Kidney glomerular epithelial cell (primary cell): Measurements from ENCODE around the gene MS4A14.
"Not testable (repeated sequence)": the region's sequence is repeated elsewhere in the genome, so short reads cannot be mapped to it uniquely, and the experiment has no call there.

Experiments used
- DNase-seq: peaks from one replicate; lab custom pipeline; 2025; lab: John Stamatoyannopoulos, UW

MS4A14 gene

DNA sequence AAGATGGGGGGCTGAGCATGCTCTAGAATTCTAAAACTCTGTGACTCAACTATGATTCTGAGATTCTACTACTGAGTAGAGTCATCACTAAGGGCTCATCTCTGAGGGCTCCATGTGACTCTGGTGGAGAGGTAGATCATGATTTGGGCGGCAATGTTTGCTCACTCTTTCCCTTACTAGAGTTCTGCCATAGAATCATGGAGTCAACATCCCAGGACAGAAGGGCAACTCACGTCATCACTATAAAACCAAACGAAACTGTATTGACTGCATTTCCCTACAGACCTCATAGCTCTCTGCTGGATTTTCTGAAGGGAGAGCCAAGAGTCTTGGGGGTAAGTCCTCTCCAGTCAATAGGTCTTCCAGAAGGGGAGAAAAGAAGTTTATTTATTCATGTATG is at the start of gene MS4A14:
MS4A14 (plus strand) TSS at position 78 of the 400 bp plus-strand sequence; CDS start at position 198, 120 bp downstream.
- DNase-seq = no peak

GRCh38 chr11:60347084-60347797 is 49.0 kb upstream of the MS4A14 start:
- DNase-seq = no peak

- no peak for DNase-seq
Measured at GRCh38 chr11:60348116-60348515, 48.1 kb upstream of the MS4A14 start.

GRCh38 chr11:60349990-60350389 is 46.3 kb upstream of the MS4A14 start:
- no peak for DNase-seq

DNA sequence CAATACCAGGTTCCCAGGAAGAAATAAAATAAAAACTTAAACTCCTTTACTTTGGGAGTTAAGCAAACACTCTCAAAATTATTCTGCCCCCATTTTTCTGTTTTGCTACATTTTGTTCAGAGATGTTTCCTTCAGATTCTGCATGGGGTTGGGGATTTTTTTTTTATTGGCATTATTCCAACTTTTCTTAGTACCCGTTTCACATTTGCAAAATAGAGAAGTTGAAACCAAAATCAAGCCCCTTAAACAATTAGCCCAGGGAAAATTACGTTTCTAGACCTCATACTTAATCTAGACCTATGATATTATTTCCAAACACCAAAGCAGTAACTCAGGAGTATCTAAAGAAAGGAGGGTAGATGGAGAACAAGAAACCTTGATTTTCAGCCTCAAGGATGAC is 38.5 kb upstream of the MS4A14 start:
- no peak for DNase-seq

DNA sequence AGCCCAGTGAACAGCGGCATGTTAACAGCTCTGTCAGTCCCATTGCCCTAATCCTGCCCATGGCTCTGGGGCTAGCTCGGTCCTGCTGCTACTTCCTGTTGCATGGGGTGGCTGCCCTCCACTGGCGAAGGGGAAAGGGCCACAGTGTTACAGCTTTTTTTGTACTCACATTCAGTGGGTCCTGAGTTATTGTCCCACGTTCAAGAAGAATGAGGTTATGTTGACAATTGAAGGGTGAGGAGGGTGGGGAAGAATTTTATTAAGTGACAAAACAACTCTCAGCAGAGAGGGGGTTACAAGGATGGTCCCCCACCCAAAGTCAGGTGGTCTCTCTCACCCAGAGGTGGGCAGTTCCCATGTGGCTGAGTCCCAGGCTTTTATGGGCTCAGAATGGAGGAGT is 35.6 kb upstream of the MS4A14 start:
- no peak for DNase-seq

DNA sequence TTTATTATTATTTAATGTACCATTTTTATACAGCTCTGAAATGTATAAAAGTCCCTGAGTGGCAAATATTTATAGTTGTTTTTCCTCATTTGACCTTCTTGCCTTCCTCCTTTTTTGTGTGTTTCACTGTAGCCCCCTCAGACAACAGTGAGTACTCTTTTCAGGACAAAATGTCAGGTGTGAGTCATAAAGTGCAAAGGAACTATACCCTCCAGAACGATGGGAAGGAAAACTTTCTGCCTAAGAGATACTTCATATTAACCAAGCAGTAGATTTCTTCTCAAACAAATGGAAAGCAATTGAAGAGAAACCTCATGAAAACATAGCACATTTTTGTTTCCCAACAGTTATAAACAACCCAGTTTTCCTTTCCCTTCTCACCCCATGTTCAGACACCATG is 34.0 kb upstream of the MS4A14 start:
- no peak for DNase-seq

DNA sequence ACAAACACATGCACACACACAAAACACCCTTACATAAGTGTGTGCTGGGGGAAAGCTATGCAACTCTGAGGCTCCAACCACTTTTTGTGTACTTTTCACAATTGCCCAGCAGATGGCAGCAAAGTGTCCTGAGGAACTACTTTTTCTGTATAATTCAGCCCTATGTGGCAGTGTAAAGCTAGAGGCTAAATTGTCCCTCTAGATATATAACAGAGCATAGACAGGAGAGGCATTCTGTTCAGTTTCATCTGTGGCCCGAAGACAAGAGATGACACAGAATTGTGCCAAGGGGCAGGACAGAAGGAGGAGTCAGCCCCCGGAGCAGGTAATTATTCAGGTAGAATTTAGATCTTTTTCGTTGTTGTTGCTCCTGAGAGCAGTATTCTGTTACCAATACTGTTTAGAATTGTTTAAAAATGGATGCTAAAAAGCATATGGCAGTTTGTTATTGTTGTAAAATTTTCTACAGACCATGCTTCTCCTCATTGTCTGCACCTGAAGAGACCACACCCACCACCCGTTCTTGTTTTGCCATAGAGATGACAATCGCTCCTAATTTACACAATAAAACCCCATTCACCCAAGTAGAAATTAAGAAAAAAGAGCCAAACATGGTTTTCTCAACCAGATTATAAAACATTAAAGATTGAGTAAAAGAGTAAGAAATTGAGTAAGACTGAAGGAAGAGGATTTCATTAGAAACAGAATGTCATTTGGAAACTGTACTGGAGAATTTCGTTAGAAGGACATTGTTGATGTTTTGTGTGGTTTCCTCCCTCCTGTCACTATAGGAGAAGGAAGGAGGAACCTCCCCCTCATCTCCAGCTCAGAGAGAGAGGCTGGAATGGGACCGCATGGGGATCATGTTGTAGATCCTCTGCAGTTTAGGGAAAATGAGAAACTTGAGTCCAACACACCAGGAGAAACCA is 32.5 kb upstream of the MS4A14 start:
- peak; percentile 45 for DNase-seq

DNA sequence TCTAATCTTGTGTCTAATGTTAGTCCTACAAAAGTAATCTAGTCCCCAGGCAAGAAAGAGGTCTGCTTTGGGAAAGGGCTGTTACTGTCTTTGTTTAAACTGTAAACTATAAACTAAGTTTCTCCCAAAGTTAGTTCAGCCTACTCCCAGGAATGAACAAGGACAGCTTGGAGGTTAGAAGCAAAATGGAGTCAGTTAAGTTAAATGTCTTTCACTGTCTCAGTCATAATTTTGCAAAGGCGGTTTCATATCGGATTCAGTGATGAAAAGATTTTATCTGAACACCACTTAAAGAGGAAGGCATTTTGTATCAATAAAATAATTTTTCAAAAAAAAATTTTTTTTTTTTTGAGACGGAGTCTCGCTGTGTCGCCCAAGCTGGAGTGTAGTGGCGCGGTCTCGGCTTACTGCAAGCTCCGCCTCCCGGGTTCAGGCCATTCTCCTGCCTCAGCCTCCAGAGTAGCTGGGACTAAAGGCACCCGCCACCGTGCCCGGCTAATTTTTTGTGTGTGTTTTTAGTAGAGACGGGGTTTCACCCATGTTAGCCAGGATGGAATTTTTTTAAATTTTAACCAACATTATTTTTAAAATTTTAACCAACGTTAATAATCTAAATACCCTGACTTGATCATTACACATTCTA is 29.9 kb upstream of the MS4A14 start:
- DNase-seq = not testable (repeated sequence)

- no peak for DNase-seq
Measured at GRCh38 chr11:60367009-60367408, 29.2 kb upstream of the MS4A14 start.

GRCh38 chr11:60367896-60368295 is 28.4 kb upstream of the MS4A14 start:
- DNase-seq = no peak

DNA sequence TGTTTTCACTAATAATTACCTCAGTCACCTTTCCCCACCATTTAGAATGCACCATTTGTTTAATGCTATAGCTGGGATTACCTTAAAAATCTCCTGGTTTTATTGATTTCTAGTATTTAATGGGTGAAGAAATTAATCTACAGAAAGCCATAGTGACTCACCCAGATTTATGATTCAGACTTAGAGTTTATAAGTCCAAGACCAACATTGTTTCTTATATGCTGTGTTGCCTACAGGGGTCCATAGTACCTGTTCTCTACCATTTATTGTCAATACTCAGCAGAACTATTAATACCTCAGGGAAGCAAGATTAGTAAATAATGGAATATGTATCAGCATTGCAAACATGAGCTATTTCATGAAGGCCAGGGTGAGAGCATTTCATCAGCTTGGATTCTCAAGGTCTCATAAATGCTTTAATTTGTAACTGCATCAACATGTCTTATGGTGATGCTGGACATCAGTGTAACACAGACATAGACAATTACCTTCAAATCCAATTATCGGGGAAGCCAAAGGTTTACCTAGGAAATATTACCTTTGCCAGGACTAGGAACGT is 25.9 kb upstream of the MS4A14 start:
- no peak for DNase-seq

- no peak for DNase-seq
Measured at GRCh38 chr11:60370811-60371298, 25.4 kb upstream of the MS4A14 start.

DNA sequence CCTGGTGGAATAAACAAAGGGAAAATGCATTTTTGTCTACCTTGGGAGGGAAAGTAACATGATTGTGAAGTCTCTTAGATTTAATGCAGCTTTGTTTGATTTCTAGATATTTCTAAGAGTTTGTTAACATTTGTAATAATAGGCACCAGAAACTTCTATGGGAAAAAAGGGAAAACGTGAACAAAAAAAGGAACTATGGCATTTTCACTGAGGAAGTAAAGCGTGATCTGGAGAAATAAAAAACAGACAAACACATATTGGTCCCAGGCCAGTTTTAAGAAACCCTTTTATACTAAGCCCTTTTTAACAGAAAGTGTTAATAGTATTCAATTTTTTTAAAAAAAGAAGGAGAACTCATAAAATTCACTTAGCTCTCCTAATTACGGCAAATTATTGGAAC is 24.9 kb upstream of the MS4A14 start:
- no peak for DNase-seq

- no peak for DNase-seq
Measured at GRCh38 chr11:60371854-60372253, 24.4 kb upstream of the MS4A14 start.

GRCh38 chr11:60372767-60373166 is 23.5 kb upstream of the MS4A14 start:
- no peak for DNase-seq

GRCh38 chr11:60375316-60375715 is 20.9 kb upstream of the MS4A14 start:
- no peak for DNase-seq

DNA sequence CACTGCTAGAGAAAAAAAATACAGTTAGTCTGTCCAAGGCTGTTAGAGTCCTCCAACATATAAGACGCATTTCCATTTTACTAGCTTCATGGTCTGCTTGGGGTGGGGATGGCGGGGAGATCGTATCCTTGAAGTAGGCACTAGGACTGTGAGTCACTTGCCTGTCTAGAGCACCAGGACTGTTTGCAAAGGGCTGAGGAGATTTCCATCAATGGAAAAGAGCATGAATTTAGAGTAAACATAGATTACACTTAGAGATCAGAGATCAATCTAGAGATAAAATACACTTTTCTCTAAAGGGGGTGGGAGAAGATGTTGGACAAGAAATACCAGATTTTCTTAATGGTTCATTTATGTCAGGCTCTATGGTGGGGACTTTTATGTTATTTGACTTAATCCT is 19.7 kb upstream of the MS4A14 start:
- no peak for DNase-seq

- DNase-seq = no peak
Measured at GRCh38 chr11:60377401-60378136, 18.7 kb upstream of the MS4A14 start.

DNA sequence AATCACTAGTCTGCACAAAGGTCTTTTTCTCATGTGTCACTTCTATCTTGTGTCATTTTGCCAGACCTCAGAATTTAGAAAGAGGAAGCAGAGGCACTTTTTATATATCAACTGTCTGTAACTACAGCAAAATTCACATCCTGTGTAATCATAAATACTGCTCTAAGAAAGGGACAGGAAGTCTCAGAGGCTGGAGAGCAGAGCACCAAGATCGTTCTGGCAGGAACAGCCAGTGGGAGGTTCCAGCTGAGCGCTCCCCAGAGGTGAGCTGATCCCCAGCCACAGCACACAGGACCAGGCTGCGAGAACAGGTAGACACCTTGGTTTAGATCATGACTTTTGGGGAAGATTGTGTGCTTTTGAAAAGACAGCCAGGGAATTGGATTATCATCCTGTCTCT is 17.9 kb upstream of the MS4A14 start, which contains the start of gene MS4A7:
MS4A7 (plus strand) TSS at position 179 of the 400 bp plus-strand sequence. CDS start 4,610 bp downstream, outside the sequence.
- DNase-seq = no peak

- DNase-seq = no peak
Measured at GRCh38 chr11:60389279-60389910, 6.9 kb upstream of the MS4A14 start.
